ENCODE results near the gene TSPO2. TPM values are rescaled to one million over a fixed set of nuclear protein-coding genes. Genes with fewer than 3 reads are reported as not detected.

Gene TSPO2
- total and polyA plus RNA-seq, 2 of the 8 experiments (the other 6 are each of a cell fraction or from before 2014, with no cell fraction given) = not detected

DNA sequence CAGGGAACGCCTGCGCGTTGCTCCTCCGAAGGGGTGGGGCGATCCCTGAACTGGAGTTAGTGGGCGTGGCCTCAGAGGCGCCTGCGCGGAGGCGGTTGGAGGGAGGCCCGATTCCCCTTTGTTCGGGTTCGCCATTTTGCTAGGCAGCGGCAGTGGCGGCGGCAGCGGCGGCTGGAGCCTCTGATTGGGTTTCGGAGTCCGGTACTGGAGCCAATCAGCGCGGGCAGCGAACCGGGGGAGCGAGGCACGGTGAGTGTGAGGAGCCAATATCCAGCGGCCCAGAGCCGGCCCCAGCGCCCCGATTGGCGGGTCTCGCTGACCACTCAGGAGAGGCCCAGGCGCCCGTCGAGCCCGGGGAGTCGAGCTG is 30.6 kb downstream of the TSPO2 start, which contains the start of gene NFYA (continued):
- TF ChIP-seq, protein P1, sequence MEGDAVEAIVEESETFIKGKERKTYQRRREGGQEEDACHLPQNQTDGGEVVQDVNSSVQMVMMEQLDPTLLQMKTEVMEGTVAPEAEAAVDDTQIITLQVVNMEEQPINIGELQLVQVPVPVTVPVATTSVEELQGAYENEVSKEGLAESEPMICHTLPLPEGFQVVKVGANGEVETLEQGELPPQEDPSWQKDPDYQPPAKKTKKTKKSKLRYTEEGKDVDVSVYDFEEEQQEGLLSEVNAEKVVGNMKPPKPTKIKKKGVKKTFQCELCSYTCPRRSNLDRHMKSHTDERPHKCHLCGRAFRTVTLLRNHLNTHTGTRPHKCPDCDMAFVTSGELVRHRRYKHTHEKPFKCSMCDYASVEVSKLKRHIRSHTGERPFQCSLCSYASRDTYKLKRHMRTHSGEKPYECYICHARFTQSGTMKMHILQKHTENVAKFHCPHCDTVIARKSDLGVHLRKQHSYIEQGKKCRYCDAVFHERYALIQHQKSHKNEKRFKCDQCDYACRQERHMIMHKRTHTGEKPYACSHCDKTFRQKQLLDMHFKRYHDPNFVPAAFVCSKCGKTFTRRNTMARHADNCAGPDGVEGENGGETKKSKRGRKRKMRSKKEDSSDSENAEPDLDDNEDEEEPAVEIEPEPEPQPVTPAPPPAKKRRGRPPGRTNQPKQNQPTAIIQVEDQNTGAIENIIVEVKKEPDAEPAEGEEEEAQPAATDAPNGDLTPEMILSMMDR (IDR thresholded peaks at IDR 0.05; ENCODE audit: control extremely low read depth in 1 of 3, insufficient read depth in 1 of 3, low read depth in 1 of 3, low read length in 3 of 3) = no peak
- TF ChIP-seq KDM4A (IDR thresholded peaks at IDR 0.05; ENCODE audit: low read depth, low read length, severe bottlenecking) = peak; percentile 33
- TF ChIP-seq RBBP5 (IDR thresholded peaks at IDR 0.05; ENCODE audit: borderline replicate concordance, low read depth, low read length) = peak; percentile 1; the same call in 1 of the 2 replicates
- peak; percentile 89 for TF ChIP-seq YY1 (IDR thresholded peaks at IDR 0.05; ENCODE audit: low read depth, low read length)
- no peak for TF ChIP-seq KDM5A (IDR thresholded peaks at IDR 0.05; ENCODE audit: low read length)
- TF ChIP-seq CHD2 (IDR thresholded peaks at IDR 0.05; ENCODE audit: low read length) = peak; percentile 61
- 0 out of 2 replicates have a peak, but pooled peaks have one; percentile 5 for TF ChIP-seq SP4 (IDR thresholded peaks at IDR 0.05; ENCODE audit: low read length)
- TF ChIP-seq CEBPB (IDR thresholded peaks at IDR 0.05; ENCODE audit: low read depth, low read length) = no peak
- no peak for TF ChIP-seq BACH1 (IDR thresholded peaks at IDR 0.05; ENCODE audit: low read length)
- TF ChIP-seq CTBP2 (IDR thresholded peaks at IDR 0.05; ENCODE audit: borderline replicate concordance, insufficient read depth, insufficient read length, low read length) = no peak
- no peak for TF ChIP-seq POLR2A (IDR thresholded peaks at IDR 0.05; ENCODE audit: control extremely low read depth in 1 of 2, low read depth in 2 of 2, low read length in 2 of 2)
- TF ChIP-seq, protein P2, sequence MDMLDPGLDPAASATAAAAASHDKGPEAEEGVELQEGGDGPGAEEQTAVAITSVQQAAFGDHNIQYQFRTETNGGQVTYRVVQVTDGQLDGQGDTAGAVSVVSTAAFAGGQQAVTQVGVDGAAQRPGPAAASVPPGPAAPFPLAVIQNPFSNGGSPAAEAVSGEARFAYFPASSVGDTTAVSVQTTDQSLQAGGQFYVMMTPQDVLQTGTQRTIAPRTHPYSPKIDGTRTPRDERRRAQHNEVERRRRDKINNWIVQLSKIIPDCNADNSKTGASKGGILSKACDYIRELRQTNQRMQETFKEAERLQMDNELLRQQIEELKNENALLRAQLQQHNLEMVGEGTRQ (IDR thresholded peaks at IDR 0.05; ENCODE audit: low read length) = no peak
- TF ChIP-seq CREB1 (IDR thresholded peaks at IDR 0.05) = no peak
- TF ChIP-seq SP1 (IDR thresholded peaks at IDR 0.05; ENCODE audit: low read depth, low read length) = peak; percentile 84
- no peak for TF ChIP-seq GABPA (IDR thresholded peaks at IDR 0.05; ENCODE audit: borderline replicate concordance, insufficient read depth, low read length)

Measured in H1 (cell line).